GM18951 (cell line): ENCODE measurements around the gene SURF4.
A peak's percentile ranks its signal among the peaks of the same experiment; 100 is the strongest.

Source experiments
- POLR2A ChIP-seq: IDR thresholded peaks from 4 replicates; pipeline ENCODE4 v1.6.1; 2011; ENCODE audit warnings: mild to moderate bottlenecking; ENCODE audit not compliant: insufficient read length, insufficient read depth; ENCODE audit errors: extremely low read depth
- in situ Hi-C: fragments of 300-500 bp; cut with MboI; formaldehyde crosslinking; loops from one replicate; pipeline ENCODE4 v1.12.0; 2022; ENCODE audit warnings: low sequenced_read_pairs, mixed read lengths, inconsistent platforms; ENCODE audit not compliant: unreplicated experiment

Gene SURF4

GRCh38 chr9:133360400-133361393, 15.2 kb downstream of the SURF4 start:
- peak; percentile 24 for TF ChIP-seq POLR2A
- in situ Hi-C loops, result no loop called here

- TF ChIP-seq POLR2A, result no peak
- in situ Hi-C loops, result no loop called here
These were observed 16.3 kb downstream of the SURF4 start for GRCh38 chr9:133359399-133360175.

GRCh38 chr9:133357656-133358055, 18.2 kb downstream of the SURF4 start:
- TF ChIP-seq POLR2A, result no peak
- in situ Hi-C loops, result no loop called here

GRCh38 chr9:133356391-133357091, 19.3 kb downstream of the SURF4 start, which contains the start of the genes SURF1 and SURF2:
TSS of gene SURF1 (minus strand) at chr9:133356487. CDS start at chr9:133356453, 34 bp downstream.
TSS of gene SURF2 (plus strand) at chr9:133356550. CDS start at chr9:133356593, 43 bp downstream.
- in situ Hi-C loops, result no loop called here
- peak; percentile 88 for TF ChIP-seq POLR2A

- in situ Hi-C loops, result no loop called here
- TF ChIP-seq POLR2A, result no peak
These were observed 19.9 kb downstream of the SURF4 start for GRCh38 chr9:133355881-133356357.

- in situ Hi-C loops, result no loop called here
- TF ChIP-seq POLR2A, result no peak
These were observed 21.1 kb downstream of the SURF4 start for GRCh38 chr9:133354766-133355165.

- peak; percentile 33 for TF ChIP-seq POLR2A
- in situ Hi-C loops, result no loop called here
These were observed 22.3 kb downstream of the SURF4 start for GRCh38 chr9:133353548-133353947.

GRCh38 chr9:133352635-133353340, 23.1 kb downstream of the SURF4 start:
- in situ Hi-C loops, result no loop called here
- TF ChIP-seq POLR2A, result peak; percentile 44

GRCh38 chr9:133351908-133352634, 23.8 kb downstream of the SURF4 start:
- TF ChIP-seq POLR2A, result peak; percentile 33
- in situ Hi-C loops, result no loop called here

- no peak for TF ChIP-seq POLR2A
- in situ Hi-C loops, result no loop called here
These were observed 24.3 kb downstream of the SURF4 start for GRCh38 chr9:133351526-133351907.

- peak; percentile 11 for TF ChIP-seq POLR2A
- in situ Hi-C loops, result no loop called here
These were observed 25.8 kb downstream of the SURF4 start for GRCh38 chr9:133349965-133350616.
